GM23338 (cell line): Measurements from ENCODE around the gene OR4K17. TPM values are rescaled to one million over a fixed set of nuclear protein-coding genes. Genes with fewer than 3 reads are reported as not detected.

Experiments
- ATAC-seq: fragments of 200-7000 bp; cut with Tn5 transposase; 3 replicates; pipeline ENCODE4 v1.9.1; 2020
- DNase-seq: peaks from one replicate; pipeline ENCODE4 v3.0.0-alpha.2; 2015; ENCODE audit warnings: low spot score
- H2AFZ ChIP-seq: fragments of 200-600 bp; sonication (generic); 2 replicates; pipeline ENCODE4 v1.8.0; 2016; ENCODE audit warnings: antibody characterized with exemption, mild to moderate bottlenecking, moderate library complexity
- H3F3A ChIP-seq: fragments of 200-600 bp; sonication (generic); replicated peaks from 2 replicates; pipeline ENCODE4 v1.8.0; 2017; ENCODE audit warnings: antibody characterized with exemption, mixed run types, low read depth
- H3K27ac ChIP-seq: fragments of 200-600 bp; sonication (generic); 2 replicates; pipeline ENCODE4 v1.6.1; 2016; ENCODE audit warnings: low read depth
- H3K27me3 ChIP-seq: fragments of 200-600 bp; sonication (generic); 2 replicates; pipeline ENCODE4 v1.8.0; 2016; ENCODE audit warnings: mild to moderate bottlenecking, mixed run types, moderate library complexity; ENCODE audit not compliant: insufficient read depth
- H3K36me3 ChIP-seq: fragments of 200-600 bp; sonication (generic); 2 replicates; pipeline ENCODE4 v1.8.0; 2016; ENCODE audit warnings: mild to moderate bottlenecking; ENCODE audit not compliant: insufficient read depth
- H3K4me1 ChIP-seq: fragments of 200-600 bp; sonication (generic); 2 replicates; pipeline ENCODE4 v1.8.0; 2016; ENCODE audit warnings: mild to moderate bottlenecking, moderate library complexity; ENCODE audit not compliant: insufficient read depth
- H3K4me2 ChIP-seq: fragments of 200-600 bp; sonication (generic); 2 replicates; pipeline ENCODE4 v1.7.1; 2017; ENCODE audit warnings: mixed run types
- H3K4me3 ChIP-seq: fragments of 200-600 bp; sonication (generic); 2 replicates; pipeline ENCODE4 v1.6.1; 2016; ENCODE audit warnings: mixed run types
- H3K79me2 ChIP-seq: fragments of 200-600 bp; sonication (generic); replicated peaks from 2 replicates; pipeline ENCODE4 v1.8.0; 2017; ENCODE audit warnings: mild to moderate bottlenecking; ENCODE audit not compliant: insufficient read depth
- H3K9me2 ChIP-seq: fragments of 200-600 bp; sonication (generic); 2 replicates; pipeline ENCODE4 v1.8.0; 2017; ENCODE audit not compliant: insufficient read depth
- H4K20me1 ChIP-seq: fragments of 200-600 bp; sonication (generic); replicated peaks from 2 replicates; pipeline ENCODE4 v1.8.0; 2017; ENCODE audit warnings: mild to moderate bottlenecking; ENCODE audit not compliant: insufficient read depth
- H3K27ac Mint-ChIP-seq: 2 replicates; pipeline ENCODE4 v1.8.0; 2020; ENCODE audit warnings: inconsistent platforms, mild to moderate bottlenecking, moderate library complexity, mixed read lengths
- H3K27me3 Mint-ChIP-seq: 3 replicates; pipeline ENCODE4 v1.8.0; 2022; ENCODE audit warnings: low read depth, mild to moderate bottlenecking, moderate library complexity, mixed read lengths, inconsistent platforms; ENCODE audit not compliant: insufficient read depth, poor library complexity
- H3K36me3 Mint-ChIP-seq: 3 replicates; pipeline ENCODE4 v1.8.0; 2021; ENCODE audit warnings: low read depth, mild to moderate bottlenecking, inconsistent platforms, moderate library complexity, mixed read lengths
- H3K4me1 Mint-ChIP-seq: 3 replicates; pipeline ENCODE4 v1.8.0; 2020; ENCODE audit warnings: mild to moderate bottlenecking, inconsistent platforms, mixed read lengths
- H3K4me3 Mint-ChIP-seq: 3 replicates; pipeline ENCODE4 v1.8.0; 2021; ENCODE audit warnings: moderate library complexity, mild to moderate bottlenecking, inconsistent platforms, mixed read lengths
- H3K9me3 Mint-ChIP-seq: 3 replicates; pipeline ENCODE4 v1.8.0; 2020; ENCODE audit warnings: moderate library complexity, mild to moderate bottlenecking, inconsistent platforms, mixed read lengths
- CREB1 ChIP-seq: fragments of 250-450 bp; sonication (Bioruptor Pico); IDR thresholded peaks from 2 replicates; pipeline ENCODE4 v1.5.0; 2020; ENCODE audit warnings: low read depth, mild to moderate bottlenecking, moderate library complexity
- CTCF ChIP-seq, 2 experiments: fragments of 200-600 bp in 1 of 2; sonication (generic) in 1 of 2; conservative IDR thresholded peaks; 2 replicates each; pipeline versions ENCODE4 v1.5.1 to v1.6.1; 2016 to 2017; ENCODE audit warnings: antibody characterized with exemption in 2 of 2, low read depth in 2 of 2, mild to moderate bottlenecking in 2 of 2, moderate library complexity in 1 of 2
- ETS1 ChIP-seq: IDR thresholded peaks from 2 replicates; pipeline ENCODE4 v1.6.1; 2016; ENCODE audit warnings: antibody characterized with exemption
- EZH2 ChIP-seq: fragments of 200-600 bp; sonication (generic); IDR thresholded peaks from one replicate; pipeline ENCODE4 v1.8.0; 2017; ENCODE audit warnings: antibody characterized with exemption, mild to moderate bottlenecking, low read depth; ENCODE audit not compliant: unreplicated experiment
- EZH2phosphoT487 ChIP-seq: fragments of 200-600 bp; sonication (generic); IDR thresholded peaks from one replicate; pipeline ENCODE4 v1.8.1; 2018; ENCODE audit warnings: antibody characterized with exemption; ENCODE audit not compliant: unreplicated experiment
- JUNB ChIP-seq: IDR thresholded peaks from one replicate; pipeline ENCODE4 v1.6.1; 2016; ENCODE audit warnings: antibody characterized with exemption; ENCODE audit not compliant: unreplicated experiment
- NANOG ChIP-seq: IDR thresholded peaks from 2 replicates; pipeline ENCODE4 v1.6.1; 2016; ENCODE audit warnings: antibody characterized with exemption, borderline replicate concordance
- POLR2AphosphoS5 ChIP-seq: IDR thresholded peaks from 2 replicates; pipeline ENCODE4 v1.6.1; 2016; ENCODE audit warnings: antibody characterized with exemption, low read depth
- REST ChIP-seq: IDR thresholded peaks from one replicate; pipeline ENCODE4 v1.6.1; 2018; ENCODE audit warnings: antibody characterized with exemption; ENCODE audit not compliant: unreplicated experiment
- STAT1 ChIP-seq: IDR thresholded peaks from one replicate; pipeline ENCODE4 v1.6.1; 2016; ENCODE audit warnings: antibody characterized with exemption; ENCODE audit not compliant: unreplicated experiment
- ZNF114 ChIP-seq: fragments of 250-450 bp; sonication (Bioruptor Pico); IDR thresholded peaks from 2 replicates; pipeline ENCODE4 v1.5.0; 2020; ENCODE audit warnings: mild to moderate bottlenecking, moderate library complexity
- ZNF331 ChIP-seq: fragments of 250-450 bp; sonication (Bioruptor Pico); IDR thresholded peaks from 2 replicates; pipeline ENCODE4 v1.5.0; 2020; ENCODE audit warnings: low read depth, mild to moderate bottlenecking, moderate library complexity
- polyA plus RNA-seq: library from polyadenylated mRNA; unstranded; fragments of >200 nt; fragmentation: Nextera tagmentation; extraction: Ambion mirVana; gene quantifications from 2 replicates; pipeline ENCODE4 v1.2.1, GENCODE V29; 2016
- total RNA-seq: library from RNA; depleted of rRNA; stranded (reverse); fragments of >200 nt; shearing (Covaris generic); gene quantifications from 2 replicates; pipeline ENCODE4 v1.2.3, GENCODE V29; 2014

OR4K17 gene
- total and polyA plus RNA-seq, 2 experiments from 2014 or later, result not detected

GRCh38 chr14:20112321-20112720 lies 1.8 kb downstream of the OR4K17 start:
- no peaks in the 10 kb centered on the region for H3K4me1 ChIP-seq
- no peaks in the 10 kb centered on the region for H3K79me2 ChIP-seq
- H3K27me3 ChIP-seq, result no peaks in the 10 kb centered on the region; the same call in 1 of the 2 replicates
- ATAC-seq, result no peak
- H2AFZ ChIP-seq, result no peak overlapping the region
- Mint-ChIP-seq H3K27ac (no peak overlapping the region), H3K27me3 (no peaks in the 10 kb centered on the region), H3K9me3 (peaks cover 60% of the 10 kb centered on the region), H3K36me3 (peaks cover 3% of the 10 kb centered on the region; the same call in 1 of the 3 replicates), H3K4me1 (no peaks in the 10 kb centered on the region), H3K4me3 (no peak overlapping the region)
- H3K9me2 ChIP-seq, result no peaks in the 10 kb centered on the region
- H3F3A ChIP-seq, result no peaks in the 10 kb centered on the region
- H4K20me1 ChIP-seq, result no peaks in the 10 kb centered on the region
- DNase-seq, result no peak
- H3K4me3 ChIP-seq, result no peak overlapping the region
- TF ChIP-seq CREB1 (CRISPR knock-in tag), result no peak
- no peak for TF ChIP-seq JUNB
- TF ChIP-seq POLR2AphosphoS5, result no peak
- TF ChIP-seq EZH2, result no peak
- no peak overlapping the region for H3K4me2 ChIP-seq
- H3K36me3 ChIP-seq, result peaks cover 7% of the 10 kb centered on the region; the same call in 1 of the 2 replicates
- H3K27ac ChIP-seq, result no peak overlapping the region

DNA sequence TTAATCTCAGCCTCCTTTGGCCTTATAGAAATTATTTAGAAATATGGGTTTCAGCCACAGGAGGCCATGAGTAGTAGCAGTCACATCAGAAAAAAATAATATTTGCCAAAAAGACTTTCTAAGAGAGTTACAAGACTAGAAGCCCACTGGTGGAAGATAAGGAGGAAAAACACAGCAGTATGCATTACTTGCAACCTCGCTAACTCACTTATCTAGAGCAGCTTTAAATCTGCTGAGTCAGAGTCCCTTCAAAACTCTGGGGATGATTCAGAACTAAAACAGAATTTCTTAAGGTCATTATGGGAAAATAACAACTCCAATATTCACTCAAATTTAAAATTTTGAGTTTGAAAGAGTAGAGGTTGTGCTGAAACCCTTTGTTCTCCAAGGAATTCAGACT lies 6.2 kb downstream of the OR4K17 start:
- no peak overlapping the region for H3K4me3 Mint-ChIP-seq
- no peak for ATAC-seq
- peaks cover 6% of the 10 kb centered on the region for H3K27me3 Mint-ChIP-seq
- no peak overlapping the region for H3K27ac Mint-ChIP-seq
- Histone ChIP-seq H3F3A (no peaks in the 10 kb centered on the region), H3K79me2 (no peaks in the 10 kb centered on the region), H3K4me1 (no peaks in the 10 kb centered on the region), H3K9me2 (no peaks in the 10 kb centered on the region), H3K27ac (no peak overlapping the region), H3K36me3 (peaks cover 16% of the 10 kb centered on the region; the same call in 1 of the 2 replicates), H3K4me3 (no peak overlapping the region), H3K27me3 (no peaks in the 10 kb centered on the region; the same call in 1 of the 2 replicates), H3K4me2 (no peak overlapping the region), H4K20me1 (no peaks in the 10 kb centered on the region), H2AFZ (no peak overlapping the region)
- H3K4me1 Mint-ChIP-seq, result no peaks in the 10 kb centered on the region
- DNase-seq, result no peak
- peaks cover 82% of the 10 kb centered on the region for H3K9me3 Mint-ChIP-seq
- H3K36me3 Mint-ChIP-seq, result peaks cover 19% of the 10 kb centered on the region
- TF ChIP-seq ZNF114 (no peak), STAT1 (no peak), ZNF331 (no peak), CTCF (conservative IDR thresholded peaks at IDR 0.05; ENCODE audit: low read depth in 2 of 2) (no peak), ETS1 (no peak), CREB1 (CRISPR knock-in tag) (no peak), EZH2phosphoT487 (no peak), POLR2AphosphoS5 (no peak), JUNB (no peak), NANOG (no peak), REST (no peak)
